ENCODE measurements around the gene CATSPER1. TPM values are rescaled to one million over a fixed set of nuclear protein-coding genes. Genes with fewer than 3 reads are reported as not detected.

Gene CATSPER1
- total RNA-seq, 1 experiment from 2014 or later: not detected

DNA sequence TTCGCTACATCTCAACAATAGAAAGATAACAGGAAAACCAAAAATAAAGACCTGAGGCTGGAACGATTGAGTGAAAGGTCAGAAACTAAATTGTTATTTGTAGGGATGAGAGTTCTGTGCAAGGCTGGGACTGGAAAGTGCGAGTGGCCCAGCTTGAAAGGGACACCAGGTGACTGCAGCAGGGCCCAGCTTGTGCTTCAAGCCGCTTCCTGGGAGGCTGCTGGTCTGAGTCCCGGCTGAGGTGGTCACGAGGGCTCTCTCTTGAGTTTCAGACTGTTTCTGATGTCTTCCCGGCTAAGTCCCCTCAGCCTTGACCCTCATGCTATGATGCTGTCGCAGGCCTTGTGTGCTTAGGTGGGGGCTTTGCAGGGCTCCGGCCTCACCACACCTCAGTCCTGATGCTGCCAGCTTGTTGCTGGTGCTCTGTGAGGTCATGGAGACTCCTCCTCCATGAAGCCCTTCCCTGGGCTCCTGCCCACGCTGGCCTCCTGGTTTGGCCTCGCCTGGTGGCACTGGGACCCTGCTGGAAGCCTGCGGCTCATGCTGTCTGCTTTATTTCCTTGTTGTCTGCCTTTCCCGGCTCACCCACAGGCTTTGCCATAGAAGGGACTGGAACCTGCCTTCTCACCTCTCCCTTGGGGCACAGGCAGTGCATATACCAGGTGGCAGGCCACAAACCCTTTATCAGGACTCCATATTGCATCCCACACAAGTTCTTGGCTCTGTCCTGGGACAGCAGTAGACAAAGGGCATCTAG is 20.0 kb downstream of the CATSPER1 start:
- DNase-seq (ENCODE audit: extremely low read depth, low read depth): no peak

DNA sequence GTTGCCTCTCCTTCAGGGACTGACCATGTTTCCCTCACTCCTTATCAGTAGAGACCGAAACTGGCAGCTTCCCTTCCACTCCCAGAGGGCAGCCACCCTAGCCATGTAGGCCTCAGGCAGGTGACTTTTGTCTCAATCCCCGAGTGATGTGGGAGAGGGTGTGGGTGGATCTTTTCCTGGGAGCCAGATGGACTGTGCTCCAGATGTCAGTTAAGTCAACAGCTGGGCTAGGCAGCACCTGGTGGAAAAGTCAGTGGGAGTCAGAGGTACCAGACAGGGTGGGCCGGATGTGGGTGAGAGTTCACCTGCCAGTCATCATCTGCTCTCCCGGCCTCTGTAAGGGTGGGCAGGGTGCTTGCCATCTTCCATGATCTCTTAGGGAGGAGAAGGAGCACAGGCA is 22.1 kb downstream of the CATSPER1 start:
- no peak for DNase-seq (ENCODE audit: extremely low read depth, low read depth)

DNA sequence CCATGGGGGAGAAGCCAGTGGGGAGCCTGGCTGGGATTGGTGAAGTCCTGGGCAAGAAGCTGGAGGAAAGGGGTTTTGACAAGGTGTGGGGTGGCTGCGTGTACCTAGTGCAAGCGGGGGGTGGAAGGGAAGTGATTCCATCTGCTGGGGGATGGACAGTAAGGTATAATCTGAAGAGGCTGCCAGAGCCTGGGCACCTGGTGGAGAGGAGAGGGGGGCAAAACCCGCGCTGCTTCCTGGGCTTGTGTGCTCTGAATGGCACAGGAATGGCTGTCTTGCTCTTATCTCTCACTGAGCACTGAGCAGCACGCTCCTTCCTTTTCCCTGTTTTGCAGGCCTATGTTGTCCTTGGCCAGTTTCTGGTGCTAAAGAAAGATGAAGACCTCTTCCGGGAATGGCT is 23.0 kb downstream of the CATSPER1 start:
- DNase-seq (ENCODE audit: extremely low read depth, low read depth): no peak

DNA sequence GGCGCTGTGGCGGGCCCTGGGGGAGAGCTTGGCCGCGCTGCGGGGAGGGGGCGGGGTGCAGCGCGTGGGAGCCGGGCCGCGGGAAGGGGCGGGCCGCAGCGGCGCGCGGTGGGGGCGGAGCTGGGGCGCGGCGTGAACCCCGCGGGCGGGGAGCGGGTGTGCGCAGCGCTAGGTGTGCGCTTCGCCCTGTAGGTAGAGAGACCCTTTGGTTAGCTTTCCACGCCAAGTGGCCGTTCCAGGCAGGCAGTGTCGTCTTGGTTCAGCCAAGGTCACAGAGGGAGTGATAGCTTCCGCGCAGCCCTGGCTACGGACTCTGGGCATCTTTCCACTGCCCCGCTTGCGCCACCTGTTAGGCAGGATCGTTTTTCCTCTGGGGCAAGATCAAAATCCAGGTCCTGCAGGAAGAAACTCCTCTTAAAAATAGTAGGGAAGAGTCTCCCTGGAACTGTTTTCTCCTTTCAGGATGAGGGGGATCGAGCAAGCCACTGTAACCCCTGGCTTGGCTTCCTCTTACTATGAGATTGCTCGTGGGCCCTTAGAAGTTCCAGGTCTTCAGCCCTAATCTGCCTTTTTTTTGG is 23.5 kb downstream of the CATSPER1 start:
- DNase-seq (ENCODE audit: extremely low read depth, low read depth): peak; percentile 5

DNA sequence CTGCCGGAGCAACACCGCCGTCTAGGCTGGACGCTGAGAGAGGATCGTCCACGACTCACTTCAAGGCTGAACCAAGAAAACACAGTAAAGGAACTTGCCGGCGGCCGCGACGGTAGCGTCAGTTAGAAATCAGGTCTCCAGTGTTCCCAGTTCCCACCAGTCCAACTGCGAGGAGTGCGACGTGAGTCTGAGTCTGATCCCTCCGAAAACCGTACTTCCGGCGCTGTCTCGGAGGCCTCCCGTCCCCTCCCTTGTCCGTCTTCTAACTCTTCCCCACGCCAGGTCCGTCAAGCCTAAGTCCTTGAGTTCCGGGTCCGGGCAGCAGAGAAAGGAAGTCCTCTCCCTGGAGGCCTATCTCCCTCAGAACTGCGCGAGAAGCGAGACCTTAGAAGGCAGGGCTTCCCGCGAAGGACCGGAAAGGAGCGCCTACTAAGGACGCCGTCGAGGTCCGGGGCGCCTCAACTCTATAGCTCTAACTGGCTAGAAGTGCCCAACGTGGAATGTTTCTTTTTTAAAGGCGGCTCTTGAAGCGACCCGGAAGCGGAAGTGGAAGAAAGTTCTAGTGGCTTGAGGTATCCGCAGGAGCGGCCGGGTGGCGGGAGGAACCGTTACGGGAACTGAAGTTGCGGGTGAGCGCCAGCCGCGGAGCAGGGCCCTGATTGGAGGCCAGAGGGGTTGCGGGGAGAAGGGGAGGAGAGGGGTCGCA is 24.2 kb downstream of the CATSPER1 start, which contains the start of the genes BANF1 and EIF1AD:
TSS of gene BANF1 (plus strand) at position 562 of the 706 bp plus-strand sequence. CDS start 748 bp downstream, outside the sequence.
TSS of gene EIF1AD (minus strand) at position 216 of the 706 bp plus-strand sequence. CDS start 1,768 bp downstream, outside the sequence.
- DNase-seq (ENCODE audit: extremely low read depth, low read depth): peak; percentile 89

DNA sequence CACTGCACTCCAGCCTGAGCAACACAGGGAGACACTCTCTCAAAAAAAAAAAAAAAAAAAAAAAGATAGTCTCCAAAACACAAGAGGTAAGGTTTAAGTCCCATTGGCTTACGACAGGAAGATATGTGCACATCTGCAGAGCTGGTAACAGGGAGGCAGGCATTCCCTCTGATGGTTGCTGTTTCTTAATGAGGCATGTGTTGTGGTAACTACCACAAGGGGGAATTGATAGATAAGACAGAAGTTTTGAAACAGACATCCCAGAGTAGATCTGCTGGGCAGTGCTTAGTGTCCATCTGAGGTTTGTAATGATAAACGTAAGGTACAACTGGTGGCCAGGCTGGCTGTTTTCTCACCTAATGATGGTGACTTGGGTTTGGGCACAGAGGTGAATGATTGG is 29.0 kb downstream of the CATSPER1 start:
- no peak for DNase-seq (ENCODE audit: extremely low read depth, low read depth)

DNA sequence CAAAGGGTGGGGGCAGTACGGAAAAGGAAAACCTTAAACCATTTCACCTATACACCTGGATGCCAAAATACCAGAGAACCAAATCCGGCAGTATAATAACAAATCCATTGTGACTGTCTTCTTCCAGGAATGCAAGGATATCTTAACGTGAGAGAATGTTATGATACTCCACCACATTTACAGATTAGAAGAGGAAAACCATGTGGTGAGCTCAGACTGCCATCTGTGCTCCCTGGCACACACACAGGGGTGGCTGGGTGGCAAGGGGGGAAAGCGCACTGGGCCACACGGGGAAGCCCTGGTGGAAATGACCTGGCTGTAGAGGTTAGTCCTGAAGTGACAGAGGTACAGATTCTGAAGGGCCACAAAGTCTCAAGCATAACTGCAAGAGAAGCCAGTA is 34.2 kb downstream of the CATSPER1 start:
- DNase-seq (ENCODE audit: extremely low read depth, low read depth): no peak

DNA sequence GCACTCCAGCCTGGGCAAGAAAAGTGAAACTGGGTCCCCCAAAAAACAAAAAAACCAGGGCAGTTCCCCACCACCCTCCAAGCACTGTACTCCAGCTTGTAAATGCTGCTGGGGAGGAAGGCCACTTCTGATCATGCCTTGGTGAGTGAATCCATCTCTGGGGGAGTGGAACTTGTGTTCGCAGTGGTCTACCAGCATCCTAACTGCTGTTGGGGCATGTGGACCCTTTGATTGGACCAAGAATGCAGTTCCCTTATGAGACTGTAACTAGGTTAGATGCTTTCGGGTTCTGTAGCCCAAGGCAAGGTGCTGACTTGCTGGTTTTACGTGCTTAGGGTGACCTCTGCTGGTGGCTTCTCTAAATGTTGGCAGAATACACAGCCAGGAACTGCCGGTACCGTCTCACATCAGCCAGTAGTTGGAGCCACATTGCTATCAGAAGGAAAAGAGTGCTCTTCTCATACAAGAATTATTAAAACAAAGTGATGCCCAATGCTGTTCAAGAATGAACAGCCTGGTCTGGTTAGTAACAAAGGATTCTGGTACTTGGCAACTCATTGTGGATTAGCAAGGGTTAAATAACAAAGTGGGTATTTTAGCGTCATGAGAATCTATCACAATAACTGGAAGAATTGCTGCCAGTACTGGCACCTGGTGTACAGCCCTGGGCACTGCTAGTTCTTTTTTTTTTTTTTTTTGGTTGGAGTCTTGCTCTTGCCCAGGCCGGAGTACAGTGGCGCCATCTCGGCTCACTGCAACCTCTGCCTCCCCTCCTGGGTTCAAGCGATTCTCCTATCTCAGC is 37.3 kb downstream of the CATSPER1 start:
- DNase-seq (ENCODE audit: extremely low read depth, low read depth): peak; percentile 92

DNA sequence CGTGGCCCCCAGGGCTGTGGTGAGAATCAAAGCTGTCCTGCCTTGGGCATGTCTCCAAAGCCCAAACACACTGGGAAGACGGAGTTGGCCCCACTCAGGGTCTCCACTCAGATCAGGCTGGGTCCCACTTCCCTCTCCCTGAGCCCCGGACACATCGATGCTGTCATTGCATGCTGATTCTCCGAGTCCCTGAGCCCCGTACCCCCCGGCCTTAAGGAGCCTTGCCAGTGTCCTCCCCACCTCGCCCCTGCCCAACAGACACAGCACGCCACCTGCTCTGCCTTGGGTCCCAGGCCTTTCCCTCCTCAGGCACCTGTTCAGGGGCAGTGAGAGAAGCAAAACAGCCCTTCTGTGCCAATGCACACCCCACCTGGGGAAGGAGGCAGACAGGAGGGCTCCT is 38.9 kb downstream of the CATSPER1 start:
- DNase-seq (ENCODE audit: extremely low read depth, low read depth): no peak

DNA sequence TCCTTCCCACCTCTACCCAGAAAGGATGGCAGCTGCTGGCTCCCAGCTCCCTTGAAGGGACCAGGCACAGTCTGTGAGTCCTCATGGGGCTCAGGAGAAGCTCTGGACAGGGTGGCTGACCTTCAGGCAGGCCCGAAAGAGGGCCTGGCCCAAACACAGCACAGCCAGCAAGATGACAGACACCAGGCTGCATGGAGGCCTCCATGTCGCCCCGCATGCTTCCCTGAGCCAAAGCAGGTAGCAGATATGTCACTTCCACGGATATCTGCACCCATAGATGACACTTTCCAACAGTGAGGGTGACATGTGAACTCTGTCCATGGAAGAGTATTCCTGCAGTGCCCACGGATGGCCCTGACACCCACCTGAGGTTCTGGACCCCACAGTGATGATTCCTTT is 42.7 kb downstream of the CATSPER1 start:
- DNase-seq (ENCODE audit: extremely low read depth, low read depth): no peak

DNA sequence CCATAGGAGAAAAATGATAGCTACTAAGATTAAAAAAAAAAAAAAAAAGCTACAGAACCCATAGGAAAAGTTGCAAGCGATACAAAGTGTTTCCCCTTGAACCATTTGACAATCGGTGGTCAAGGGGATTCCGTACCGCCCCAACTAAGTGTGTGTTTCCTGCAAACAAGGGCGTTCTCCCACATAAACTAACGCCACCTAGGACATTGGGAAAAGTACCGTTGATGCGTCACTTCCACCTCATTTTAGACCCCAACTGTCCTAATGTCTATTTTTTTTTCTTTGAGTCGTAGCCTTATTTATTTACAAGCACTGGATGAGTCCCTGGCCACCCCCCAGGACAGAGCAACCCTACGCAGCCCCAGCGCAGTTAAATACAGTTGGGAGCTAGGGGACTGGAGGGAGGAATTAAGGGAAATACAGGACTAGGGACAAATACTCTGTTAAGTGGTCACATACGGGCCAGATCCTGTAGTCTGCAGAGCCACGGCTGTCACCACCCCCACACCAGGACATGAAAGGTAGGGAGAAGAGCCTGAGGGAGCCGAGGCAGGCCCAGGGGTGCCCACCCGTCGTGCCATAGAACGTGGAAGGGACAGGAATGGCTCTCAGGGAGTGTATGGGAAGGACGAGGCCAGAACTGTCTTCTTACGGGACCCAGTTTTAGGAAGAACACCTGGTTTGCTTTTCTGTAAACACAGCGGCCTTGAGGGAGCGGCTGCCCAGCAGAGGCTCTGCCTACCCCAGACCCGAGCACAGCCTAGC is 43.3 kb downstream of the CATSPER1 start:
- no peak for DNase-seq (ENCODE audit: extremely low read depth, low read depth)

DNA sequence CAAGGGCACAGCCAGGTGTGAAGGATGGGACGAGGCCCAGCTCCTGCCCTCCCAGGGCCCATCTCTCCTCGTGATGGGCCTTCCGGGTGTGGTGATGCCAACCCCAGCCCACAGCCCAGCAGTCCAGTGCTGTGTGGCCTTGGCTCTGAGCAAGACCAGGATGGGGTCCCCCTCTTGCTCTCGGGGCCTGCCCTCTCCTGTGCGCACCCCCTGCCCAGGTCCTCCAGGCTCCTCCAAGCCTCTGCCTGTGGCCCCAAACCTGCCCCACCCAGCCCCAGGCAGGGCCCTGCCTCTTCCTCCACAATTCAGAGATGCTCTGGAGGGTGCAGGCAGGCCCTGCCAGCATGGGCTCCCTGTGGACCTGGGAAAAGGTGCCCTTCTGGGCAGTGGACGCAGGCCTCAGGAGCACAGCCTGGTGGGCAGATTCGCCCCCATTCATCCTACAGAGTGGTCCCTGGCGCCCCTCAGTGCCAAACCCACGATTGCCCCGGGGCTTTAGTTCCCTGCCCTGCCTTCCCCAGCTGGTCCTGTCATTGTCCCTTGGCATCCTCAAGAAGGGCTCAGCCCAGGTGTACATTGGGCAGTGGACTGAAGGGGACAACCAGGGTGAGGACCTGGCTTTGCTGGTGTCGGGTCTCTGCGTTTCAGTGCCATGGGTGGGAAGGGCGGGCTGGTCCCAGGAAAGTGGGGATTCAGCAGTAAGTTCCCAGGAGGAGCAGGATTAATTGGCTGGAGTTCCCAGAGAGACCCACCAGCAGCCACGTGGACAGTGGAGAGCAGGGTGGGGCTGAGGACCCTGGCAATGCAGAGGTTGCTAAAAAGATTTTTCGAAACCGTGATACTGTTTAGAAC is 44.1 kb downstream of the CATSPER1 start:
- DNase-seq (ENCODE audit: extremely low read depth, low read depth): no peak

DNA sequence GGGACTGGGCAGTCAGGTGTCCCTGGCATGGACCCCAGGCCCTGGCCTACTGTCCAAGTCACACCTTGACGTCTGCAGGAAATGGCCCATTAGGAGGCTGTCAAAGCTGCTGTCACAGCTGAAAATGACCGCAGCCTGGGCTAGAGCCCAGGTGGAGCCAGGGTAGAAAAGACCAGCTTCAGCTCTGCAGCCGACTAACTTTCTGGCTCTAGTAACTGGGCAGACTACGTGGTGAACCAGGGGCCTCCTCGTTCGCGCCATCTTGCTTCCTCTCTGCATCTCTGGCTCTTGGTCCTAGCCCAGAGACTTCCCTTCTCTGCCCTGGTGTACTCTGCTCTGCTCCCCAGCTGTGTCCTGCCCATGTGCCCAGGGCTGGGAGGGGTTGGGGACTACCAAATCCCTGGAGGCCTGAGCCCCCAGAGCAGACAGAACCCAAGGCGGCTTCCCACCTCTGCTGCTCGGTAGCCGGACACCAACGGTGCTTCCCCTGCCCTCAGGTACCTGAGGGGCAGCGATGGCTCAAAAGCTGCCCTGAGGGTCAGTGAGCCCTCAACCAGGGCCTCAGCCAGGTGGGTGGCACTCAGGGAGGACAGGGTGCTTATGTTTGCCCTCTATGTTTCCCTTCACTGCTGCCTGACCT is 45.1 kb downstream of the CATSPER1 start:
- DNase-seq (ENCODE audit: extremely low read depth, low read depth): no peak

DNA sequence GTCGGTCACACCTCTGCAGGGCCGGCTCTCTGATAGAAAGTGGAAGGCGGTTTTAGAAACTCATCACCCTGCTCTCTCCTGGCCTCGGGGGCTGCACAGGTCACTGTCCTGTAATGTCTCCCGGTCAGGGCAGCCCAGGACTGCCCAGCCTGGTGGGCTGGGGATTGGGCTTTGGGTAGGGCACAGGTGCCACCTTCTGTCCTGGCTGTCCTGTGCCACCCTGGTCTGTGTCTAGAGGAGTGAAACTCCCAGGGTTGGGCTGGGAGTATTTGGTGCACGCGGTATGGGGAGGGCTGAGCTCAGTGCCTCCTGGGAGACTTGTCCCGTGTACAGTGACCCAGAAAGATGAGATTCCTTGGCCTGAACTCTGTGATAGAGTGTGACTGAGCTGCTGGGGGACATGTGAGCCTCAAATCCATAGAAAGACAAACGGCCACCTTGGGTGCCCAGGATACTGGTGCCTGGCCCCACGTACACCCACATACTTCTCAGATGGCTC is 47.0 kb downstream of the CATSPER1 start:
- no peak for DNase-seq (ENCODE audit: extremely low read depth, low read depth)

DNA sequence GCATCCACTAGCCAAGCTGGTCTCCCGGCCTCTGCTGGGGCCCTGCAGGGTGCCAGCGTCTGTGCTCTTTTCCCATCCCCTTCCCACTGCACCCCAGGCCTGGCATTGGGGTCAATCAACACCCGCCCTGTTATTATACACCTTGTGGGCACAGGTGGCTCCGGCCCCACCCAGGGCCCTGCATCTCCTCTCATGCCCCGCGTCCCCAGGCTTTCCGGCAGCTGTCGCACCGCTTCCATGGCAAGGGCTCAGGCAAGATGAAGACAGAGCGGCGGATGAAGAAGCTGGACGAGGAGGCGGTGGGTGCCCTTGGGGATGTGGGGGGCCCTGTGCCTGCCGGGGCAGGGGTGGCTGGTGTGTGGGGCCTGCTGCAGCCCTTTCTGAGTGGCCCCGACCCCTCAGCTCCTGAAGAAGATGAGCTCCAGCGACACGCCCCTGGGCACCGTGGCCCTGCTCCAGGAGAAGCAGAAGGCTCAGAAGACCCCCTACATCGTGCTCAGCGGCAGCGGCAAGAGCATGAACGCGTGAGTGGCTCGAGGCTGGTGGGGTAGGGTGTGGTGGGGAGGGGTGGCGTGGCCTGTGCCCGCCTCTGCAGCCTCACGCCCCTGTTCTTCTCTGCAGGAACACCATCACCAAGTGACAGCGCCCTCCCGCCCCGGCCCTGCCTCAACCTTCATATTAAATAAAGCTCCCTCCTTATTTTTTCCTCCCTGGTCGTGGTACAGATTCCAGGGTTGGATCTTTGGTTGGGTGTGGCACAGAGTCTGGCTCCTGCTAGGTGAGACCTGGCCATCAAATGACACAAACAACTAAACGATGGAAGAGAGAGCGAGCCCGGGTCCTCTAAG is 47.7 kb downstream of the CATSPER1 start:
- no peak for DNase-seq (ENCODE audit: extremely low read depth, low read depth)

DNA sequence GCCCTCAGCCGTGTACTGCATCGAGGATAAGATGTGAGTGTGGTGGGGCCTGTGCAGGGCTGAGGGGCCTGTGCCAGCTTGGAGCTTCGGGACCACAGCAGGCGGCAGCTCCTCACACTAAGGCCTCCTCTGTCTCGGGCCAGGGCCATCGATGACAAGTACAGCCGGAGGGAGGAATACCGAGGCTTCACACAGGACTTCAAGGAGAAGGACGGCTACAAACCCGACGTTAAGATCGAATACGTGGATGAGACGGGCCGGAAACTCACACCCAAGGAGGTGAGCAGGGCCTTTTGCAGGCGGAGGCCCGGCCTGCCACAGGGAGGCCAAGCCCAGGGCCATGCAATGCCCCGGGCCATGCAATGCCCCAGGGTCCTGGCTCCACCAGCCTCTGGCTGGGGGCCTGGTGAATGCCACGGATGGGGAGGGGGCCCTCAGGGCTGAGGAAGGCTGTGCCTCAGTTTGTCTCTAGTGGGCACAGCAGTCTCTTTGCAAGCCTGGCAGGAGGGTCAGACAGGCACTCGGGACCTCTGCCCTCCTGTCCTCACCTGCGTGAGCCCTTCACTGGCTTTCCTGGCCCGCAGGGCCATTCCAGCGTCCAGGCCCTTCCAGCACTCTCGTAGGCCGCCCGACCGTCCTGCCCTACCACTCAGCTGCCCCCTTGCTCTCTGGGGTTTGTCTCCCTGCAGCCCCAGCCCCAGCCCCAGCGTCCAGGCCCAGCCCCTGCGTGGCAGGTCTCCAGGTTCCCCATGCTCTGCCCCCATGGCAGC is 48.5 kb downstream of the CATSPER1 start:
- no peak for DNase-seq (ENCODE audit: extremely low read depth, low read depth)
